ENCODE results near the gene CACFD1. TPM values are rescaled to one million over a fixed set of nuclear protein-coding genes. Genes with fewer than 3 reads are reported as not detected.

Gene CACFD1
- total and polyA plus RNA-seq, 2 of the 13 experiments (the other 11 are each of a cell fraction or from before 2014, with no cell fraction given) = 13.8 to 14.6 TPM

DNA sequence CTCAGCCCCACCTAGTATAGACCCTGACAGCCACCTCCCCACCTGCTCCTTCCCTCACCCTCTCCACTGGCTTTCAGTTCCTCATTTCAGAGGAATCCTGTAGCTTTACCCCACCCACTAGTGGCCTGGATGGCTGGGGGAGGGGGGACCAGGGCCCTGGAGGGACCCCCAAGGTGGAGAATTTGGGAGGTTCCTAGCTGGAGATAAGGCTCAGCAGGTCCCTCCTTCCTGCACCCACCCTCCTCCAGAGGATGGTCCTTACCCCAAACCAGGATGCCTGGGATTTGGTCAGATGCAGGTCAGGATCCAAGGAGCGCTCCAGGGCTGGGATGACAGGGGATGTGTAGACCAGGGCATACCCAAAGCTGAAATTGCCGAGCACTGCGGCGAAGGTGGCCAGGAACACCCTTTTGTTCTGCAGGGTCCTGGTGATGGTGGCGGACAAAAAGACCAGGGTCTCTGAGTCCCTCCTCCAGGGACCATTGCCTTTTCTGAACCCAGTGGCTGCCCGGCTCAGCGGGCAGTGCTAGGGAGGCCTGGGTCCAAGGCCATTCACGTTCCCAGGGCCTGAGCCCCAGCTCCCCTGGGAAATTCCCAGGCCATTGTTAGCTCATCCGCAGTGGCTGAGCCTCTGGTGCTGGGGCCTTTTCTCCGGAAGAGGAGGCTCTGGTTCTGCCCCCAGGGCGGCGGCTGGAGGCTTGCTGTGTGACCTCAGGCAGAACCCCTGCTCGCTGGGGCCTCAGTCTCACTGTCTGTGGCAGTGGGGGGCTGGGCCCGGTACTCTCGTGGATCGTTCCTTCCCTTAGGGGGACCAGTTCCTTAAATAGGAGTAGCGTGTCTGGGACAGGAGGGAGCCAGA lies 18.4 kb downstream of the CACFD1 start (continued):
- peak; percentile 27 for TF ChIP-seq ZFX (CRISPR knock-in tag; IDR thresholded peaks at IDR 0.05; ENCODE audit: low read depth)
- TF ChIP-seq GABPA (IDR thresholded peaks at IDR 0.05; ENCODE audit: low read depth, low read length) = no peak
- TF ChIP-seq GABPA (CRISPR knock-in tag; IDR thresholded peaks at IDR 0.05; ENCODE audit: low read depth) = peak; percentile 15; the same call in 1 of the 2 replicates
- TF ChIP-seq, protein P1, sequence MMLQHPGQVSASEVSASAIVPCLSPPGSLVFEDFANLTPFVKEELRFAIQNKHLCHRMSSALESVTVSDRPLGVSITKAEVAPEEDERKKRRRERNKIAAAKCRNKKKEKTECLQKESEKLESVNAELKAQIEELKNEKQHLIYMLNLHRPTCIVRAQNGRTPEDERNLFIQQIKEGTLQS (CRISPR knock-in tag; IDR thresholded peaks at IDR 0.05) = 0 out of 2 replicates have a peak, but pooled peaks have one; percentile 15
- TF ChIP-seq CREM (IDR thresholded peaks at IDR 0.05) = no peak
- TF ChIP-seq CREM (CRISPR knock-in tag; IDR thresholded peaks at IDR 0.05) = no peak
- TF ChIP-seq IKZF4 (CRISPR knock-in tag; IDR thresholded peaks at IDR 0.05; ENCODE audit: borderline replicate concordance, low read depth, not compliant biosample characterization) = peak; percentile 5
- TF ChIP-seq REL (CRISPR knock-in tag; conservative IDR thresholded peaks at IDR 0.05) = no peak
- TF ChIP-seq, protein P2, sequence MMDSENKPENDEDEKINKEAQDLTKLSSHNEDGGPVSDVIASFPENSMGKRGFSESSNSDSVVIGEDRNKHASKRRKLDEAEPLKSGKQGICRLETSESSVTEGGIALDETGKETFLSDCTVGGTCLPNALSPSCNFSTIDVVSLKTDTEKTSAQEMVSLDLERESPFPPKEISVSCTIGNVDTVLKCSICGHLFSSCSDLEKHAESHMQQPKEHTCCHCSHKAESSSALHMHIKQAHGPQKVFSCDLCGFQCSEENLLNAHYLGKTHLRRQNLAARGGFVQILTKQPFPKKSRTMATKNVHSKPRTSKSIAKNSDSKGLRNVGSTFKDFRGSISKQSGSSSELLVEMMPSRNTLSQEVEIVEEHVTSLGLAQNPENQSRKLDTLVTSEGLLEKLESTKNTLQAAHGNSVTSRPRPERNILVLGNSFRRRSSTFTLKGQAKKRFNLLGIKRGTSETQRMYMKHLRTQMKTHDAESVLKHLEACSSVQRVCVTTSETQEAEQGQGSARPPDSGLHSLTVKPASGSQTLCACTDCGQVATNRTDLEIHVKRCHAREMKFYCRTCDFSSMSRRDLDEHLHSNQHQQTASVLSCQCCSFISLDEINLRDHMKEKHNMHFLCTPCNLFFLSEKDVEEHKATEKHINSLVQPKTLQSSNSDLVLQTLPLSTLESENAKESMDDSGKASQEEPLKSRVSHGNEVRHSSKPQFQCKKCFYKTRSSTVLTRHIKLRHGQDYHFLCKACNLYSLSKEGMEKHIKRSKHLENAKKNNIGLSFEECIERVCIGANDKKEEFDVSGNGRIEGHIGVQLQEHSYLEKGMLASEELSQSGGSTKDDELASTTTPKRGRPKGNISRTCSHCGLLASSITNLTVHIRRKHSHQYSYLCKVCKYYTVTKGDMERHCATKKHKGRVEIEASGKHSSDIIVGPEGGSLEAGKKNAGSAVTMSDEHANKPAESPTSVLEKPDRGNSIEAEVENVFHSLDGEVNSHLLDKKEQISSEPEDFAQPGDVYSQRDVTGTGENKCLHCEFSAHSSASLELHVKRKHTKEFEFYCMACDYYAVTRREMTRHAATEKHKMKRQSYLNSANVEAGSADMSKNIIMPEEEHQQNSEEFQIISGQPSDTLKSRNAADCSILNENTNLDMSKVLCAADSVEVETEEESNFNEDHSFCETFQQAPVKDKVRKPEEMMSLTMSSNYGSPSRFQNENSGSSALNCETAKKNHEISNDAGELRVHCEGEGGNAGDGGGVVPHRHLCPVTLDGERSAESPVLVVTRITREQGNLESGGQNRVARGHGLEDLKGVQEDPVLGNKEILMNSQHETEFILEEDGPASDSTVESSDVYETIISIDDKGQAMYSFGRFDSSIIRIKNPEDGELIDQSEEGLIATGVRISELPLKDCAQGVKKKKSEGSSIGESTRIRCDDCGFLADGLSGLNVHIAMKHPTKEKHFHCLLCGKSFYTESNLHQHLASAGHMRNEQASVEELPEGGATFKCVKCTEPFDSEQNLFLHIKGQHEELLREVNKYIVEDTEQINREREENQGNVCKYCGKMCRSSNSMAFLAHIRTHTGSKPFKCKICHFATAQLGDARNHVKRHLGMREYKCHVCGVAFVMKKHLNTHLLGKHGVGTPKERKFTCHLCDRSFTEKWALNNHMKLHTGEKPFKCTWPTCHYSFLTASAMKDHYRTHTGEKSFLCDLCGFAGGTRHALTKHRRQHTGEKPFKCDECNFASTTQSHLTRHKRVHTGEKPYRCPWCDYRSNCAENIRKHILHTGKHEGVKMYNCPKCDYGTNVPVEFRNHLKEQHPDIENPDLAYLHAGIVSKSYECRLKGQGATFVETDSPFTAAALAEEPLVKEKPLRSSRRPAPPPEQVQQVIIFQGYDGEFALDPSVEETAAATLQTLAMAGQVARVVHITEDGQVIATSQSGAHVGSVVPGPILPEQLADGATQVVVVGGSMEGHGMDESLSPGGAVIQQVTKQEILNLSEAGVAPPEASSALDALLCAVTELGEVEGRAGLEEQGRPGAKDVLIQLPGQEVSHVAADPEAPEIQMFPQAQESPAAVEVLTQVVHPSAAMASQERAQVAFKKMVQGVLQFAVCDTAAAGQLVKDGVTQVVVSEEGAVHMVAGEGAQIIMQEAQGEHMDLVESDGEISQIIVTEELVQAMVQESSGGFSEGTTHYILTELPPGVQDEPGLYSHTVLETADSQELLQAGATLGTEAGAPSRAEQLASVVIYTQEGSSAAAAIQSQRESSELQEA (CRISPR knock-in tag; IDR thresholded peaks at IDR 0.05; ENCODE audit: not compliant biosample characterization) = no peak
- TF ChIP-seq PRPF4 (IDR thresholded peaks at IDR 0.05; ENCODE audit: low read depth, low read length, poor library complexity, severe bottlenecking) = no peak
- no peak for TF ChIP-seq SSRP1 (CRISPR knock-in tag; IDR thresholded peaks at IDR 0.05)
- TF ChIP-seq, protein P3, sequence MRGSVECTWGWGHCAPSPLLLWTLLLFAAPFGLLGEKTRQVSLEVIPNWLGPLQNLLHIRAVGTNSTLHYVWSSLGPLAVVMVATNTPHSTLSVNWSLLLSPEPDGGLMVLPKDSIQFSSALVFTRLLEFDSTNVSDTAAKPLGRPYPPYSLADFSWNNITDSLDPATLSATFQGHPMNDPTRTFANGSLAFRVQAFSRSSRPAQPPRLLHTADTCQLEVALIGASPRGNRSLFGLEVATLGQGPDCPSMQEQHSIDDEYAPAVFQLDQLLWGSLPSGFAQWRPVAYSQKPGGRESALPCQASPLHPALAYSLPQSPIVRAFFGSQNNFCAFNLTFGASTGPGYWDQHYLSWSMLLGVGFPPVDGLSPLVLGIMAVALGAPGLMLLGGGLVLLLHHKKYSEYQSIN (CRISPR knock-in tag; IDR thresholded peaks at IDR 0.05; ENCODE audit: borderline replicate concordance) = no peak
- TF ChIP-seq MXI1 (IDR thresholded peaks at IDR 0.05; ENCODE audit: borderline replicate concordance, low read depth, low read length) = no peak
- TF ChIP-seq TEAD3 (CRISPR knock-in tag; optimal IDR thresholded peaks at IDR 0.05; ENCODE audit: borderline replicate concordance) = peak; percentile 12
- TF ChIP-seq, protein P4, sequence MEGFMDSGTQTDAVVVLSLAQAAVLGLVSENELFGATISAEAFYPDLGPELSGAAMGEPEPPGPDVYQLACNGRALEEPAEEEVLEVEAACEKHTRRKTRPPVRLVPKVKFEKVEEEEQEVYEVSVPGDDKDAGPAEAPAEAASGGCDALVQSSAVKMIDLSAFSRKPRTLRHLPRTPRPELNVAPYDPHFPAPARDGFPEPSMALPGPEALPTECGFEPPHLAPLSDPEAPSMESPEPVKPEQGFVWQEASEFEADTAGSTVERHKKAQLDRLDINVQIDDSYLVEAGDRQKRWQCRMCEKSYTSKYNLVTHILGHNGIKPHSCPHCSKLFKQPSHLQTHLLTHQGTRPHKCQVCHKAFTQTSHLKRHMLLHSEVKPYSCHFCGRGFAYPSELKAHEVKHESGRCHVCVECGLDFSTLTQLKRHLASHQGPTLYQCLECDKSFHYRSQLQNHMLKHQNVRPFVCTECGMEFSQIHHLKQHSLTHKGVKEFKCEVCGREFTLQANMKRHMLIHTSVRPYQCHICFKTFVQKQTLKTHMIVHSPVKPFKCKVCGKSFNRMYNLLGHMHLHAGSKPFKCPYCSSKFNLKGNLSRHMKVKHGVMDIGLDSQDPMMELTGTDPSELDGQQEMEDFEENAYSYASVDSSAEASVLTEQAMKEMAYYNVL (CRISPR knock-in tag; IDR thresholded peaks at IDR 0.05; ENCODE audit: borderline replicate concordance) = no peak

All from HepG2 (cell line).